SK-N-SH treated with all-trans-retinoic acid at 6 μM for 48 hours (cell line): ENCODE measurements around the gene AGAP1.

Experiments
- ARNTL ChIP-seq: fragments of 450-650 bp; formaldehyde crosslinking; IDR thresholded peaks from 2 replicates; pipeline ENCODE4 v1.5.0; 2020; ENCODE audit warnings: low read depth, mild to moderate bottlenecking, moderate library complexity, borderline replicate concordance
- CREB5 ChIP-seq: fragments of 250-450 bp; sonication (Bioruptor Pico); IDR thresholded peaks from 2 replicates; pipeline ENCODE4 v1.5.1; 2020; ENCODE audit warnings: low read depth, mild to moderate bottlenecking, moderate library complexity
- ESRRG ChIP-seq: fragments of 250-450 bp; sonication (Bioruptor Pico); IDR thresholded peaks from 2 replicates; pipeline ENCODE4 v1.6.1; 2021; ENCODE audit warnings: mild to moderate bottlenecking
- ISL1 ChIP-seq: fragments of 250-450 bp; sonication (Bioruptor Pico); IDR thresholded peaks from 2 replicates; pipeline ENCODE4 v2.1.2; 2022; ENCODE audit warnings: mild to moderate bottlenecking, moderate library complexity
- OSR1 ChIP-seq: fragments of 250-450 bp; sonication (Bioruptor Pico); IDR thresholded peaks from 2 replicates; pipeline ENCODE4 v1.8.0; 2022; ENCODE audit warnings: moderate library complexity, mild to moderate bottlenecking, inconsistent platforms
- PPARA ChIP-seq: fragments of 250-450 bp; sonication (Bioruptor Pico); IDR thresholded peaks from 2 replicates; pipeline ENCODE4 v1.5.0; 2020; ENCODE audit warnings: mild to moderate bottlenecking, borderline replicate concordance
- RARB ChIP-seq: fragments of 250-450 bp; sonication (Bioruptor Pico); IDR thresholded peaks from 2 replicates; pipeline ENCODE4 v1.8.0; 2021; ENCODE audit warnings: mild to moderate bottlenecking, moderate library complexity
- ZC3H10 ChIP-seq: fragments of 250-450 bp; sonication (Bioruptor Pico); IDR thresholded peaks from 2 replicates; pipeline ENCODE4 v1.5.1; 2021; ENCODE audit warnings: mild to moderate bottlenecking, moderate library complexity
- ZFP30 ChIP-seq: fragments of 450-650 bp; formaldehyde crosslinking; IDR thresholded peaks from 2 replicates; pipeline ENCODE4 v1.5.0; 2022; ENCODE audit warnings: mild to moderate bottlenecking, moderate library complexity
- ZNF565 ChIP-seq: fragments of 450-650 bp; formaldehyde crosslinking; conservative IDR thresholded peaks from 2 replicates; pipeline ENCODE4 v1.5.0; 2020; ENCODE audit warnings: low read depth, mild to moderate bottlenecking, moderate library complexity
- TF ChIP-seq, protein P1 (sequence below): fragments of 250-450 bp; sonication (Bioruptor Pico); IDR thresholded peaks from 2 replicates; pipeline ENCODE4 v1.8.0; 2021; ENCODE audit warnings: low read depth, mild to moderate bottlenecking, moderate library complexity, borderline replicate concordance
- TF ChIP-seq, protein P2 (sequence below): fragments of 250-450 bp; sonication (Bioruptor Pico); IDR thresholded peaks from 2 replicates; pipeline ENCODE4 v1.8.0; 2020; ENCODE audit warnings: mild to moderate bottlenecking, moderate library complexity, borderline replicate concordance
- TF ChIP-seq, protein P3 (sequence below): fragments of 250-450 bp; sonication (Bioruptor Pico); IDR thresholded peaks from 2 replicates; pipeline ENCODE4 v1.5.0; 2020; ENCODE audit warnings: mild to moderate bottlenecking, moderate library complexity

DNA sequence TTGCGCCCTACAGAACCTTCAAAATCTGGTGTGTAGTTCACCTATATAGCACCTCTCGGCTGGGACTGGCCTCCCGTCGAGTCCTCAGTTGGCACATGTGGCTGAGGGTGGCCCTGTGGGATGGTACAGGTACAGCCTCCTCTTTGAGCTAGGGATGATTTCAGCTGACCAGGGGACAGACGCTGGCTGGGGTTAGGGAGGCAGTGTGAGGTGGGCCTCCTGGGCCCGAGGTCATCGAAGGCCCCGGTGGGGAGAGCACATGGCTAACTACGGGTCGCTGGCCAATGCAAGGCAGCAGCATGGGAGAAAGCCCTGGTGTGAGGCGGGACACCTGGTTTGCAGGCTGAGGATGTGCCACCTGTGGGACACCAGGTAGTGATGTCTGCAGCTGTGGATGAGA is 369.6 kb downstream of the AGAP1 start:
- TF ChIP-seq, protein P1, sequence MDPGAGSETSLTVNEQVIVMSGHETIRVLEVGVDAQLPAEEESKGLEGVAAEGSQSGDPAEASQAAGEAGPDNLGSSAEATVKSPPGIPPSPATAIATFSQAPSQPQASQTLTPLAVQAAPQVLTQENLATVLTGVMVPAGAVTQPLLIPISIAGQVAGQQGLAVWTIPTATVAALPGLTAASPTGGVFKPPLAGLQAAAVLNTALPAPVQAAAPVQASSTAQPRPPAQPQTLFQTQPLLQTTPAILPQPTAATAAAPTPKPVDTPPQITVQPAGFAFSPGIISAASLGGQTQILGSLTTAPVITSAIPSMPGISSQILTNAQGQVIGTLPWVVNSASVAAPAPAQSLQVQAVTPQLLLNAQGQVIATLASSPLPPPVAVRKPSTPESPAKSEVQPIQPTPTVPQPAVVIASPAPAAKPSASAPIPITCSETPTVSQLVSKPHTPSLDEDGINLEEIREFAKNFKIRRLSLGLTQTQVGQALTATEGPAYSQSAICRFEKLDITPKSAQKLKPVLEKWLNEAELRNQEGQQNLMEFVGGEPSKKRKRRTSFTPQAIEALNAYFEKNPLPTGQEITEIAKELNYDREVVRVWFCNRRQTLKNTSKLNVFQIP (CRISPR knock-in tag): no peak
- TF ChIP-seq PPARA (no peak), ESRRG (no peak), CREB5 (no peak), ISL1 (CRISPR knock-in tag) (no peak), ARNTL (CRISPR knock-in tag) (no peak), ZNF565 (CRISPR knock-in tag) (no peak), ZC3H10 (CRISPR knock-in tag) (no peak), RARB (no peak), ZFP30 (no peak), OSR1 (no peak)
- TF ChIP-seq, protein P2, sequence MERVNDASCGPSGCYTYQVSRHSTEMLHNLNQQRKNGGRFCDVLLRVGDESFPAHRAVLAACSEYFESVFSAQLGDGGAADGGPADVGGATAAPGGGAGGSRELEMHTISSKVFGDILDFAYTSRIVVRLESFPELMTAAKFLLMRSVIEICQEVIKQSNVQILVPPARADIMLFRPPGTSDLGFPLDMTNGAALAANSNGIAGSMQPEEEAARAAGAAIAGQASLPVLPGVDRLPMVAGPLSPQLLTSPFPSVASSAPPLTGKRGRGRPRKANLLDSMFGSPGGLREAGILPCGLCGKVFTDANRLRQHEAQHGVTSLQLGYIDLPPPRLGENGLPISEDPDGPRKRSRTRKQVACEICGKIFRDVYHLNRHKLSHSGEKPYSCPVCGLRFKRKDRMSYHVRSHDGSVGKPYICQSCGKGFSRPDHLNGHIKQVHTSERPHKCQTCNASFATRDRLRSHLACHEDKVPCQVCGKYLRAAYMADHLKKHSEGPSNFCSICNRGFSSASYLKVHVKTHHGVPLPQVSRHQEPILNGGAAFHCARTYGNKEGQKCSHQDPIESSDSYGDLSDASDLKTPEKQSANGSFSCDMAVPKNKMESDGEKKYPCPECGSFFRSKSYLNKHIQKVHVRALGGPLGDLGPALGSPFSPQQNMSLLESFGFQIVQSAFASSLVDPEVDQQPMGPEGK: no peak
- TF ChIP-seq, protein P3, sequence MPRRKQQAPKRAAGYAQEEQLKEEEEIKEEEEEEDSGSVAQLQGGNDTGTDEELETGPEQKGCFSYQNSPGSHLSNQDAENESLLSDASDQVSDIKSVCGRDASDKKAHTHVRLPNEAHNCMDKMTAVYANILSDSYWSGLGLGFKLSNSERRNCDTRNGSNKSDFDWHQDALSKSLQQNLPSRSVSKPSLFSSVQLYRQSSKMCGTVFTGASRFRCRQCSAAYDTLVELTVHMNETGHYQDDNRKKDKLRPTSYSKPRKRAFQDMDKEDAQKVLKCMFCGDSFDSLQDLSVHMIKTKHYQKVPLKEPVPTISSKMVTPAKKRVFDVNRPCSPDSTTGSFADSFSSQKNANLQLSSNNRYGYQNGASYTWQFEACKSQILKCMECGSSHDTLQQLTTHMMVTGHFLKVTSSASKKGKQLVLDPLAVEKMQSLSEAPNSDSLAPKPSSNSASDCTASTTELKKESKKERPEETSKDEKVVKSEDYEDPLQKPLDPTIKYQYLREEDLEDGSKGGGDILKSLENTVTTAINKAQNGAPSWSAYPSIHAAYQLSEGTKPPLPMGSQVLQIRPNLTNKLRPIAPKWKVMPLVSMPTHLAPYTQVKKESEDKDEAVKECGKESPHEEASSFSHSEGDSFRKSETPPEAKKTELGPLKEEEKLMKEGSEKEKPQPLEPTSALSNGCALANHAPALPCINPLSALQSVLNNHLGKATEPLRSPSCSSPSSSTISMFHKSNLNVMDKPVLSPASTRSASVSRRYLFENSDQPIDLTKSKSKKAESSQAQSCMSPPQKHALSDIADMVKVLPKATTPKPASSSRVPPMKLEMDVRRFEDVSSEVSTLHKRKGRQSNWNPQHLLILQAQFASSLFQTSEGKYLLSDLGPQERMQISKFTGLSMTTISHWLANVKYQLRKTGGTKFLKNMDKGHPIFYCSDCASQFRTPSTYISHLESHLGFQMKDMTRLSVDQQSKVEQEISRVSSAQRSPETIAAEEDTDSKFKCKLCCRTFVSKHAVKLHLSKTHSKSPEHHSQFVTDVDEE (CRISPR knock-in tag): no peak
